HG03025 (cell line): ENCODE data around the gene BTBD9.

Experiments used
- ATAC-seq: cut with Tn5 transposase; IDR thresholded peaks from one replicate; pipeline ENCODE4 v1.9.1; 2021; ENCODE audit warnings: mild to moderate bottlenecking, moderate library complexity; ENCODE audit not compliant: unreplicated experiment, low FRiP score

The BTBD9 gene

DNA sequence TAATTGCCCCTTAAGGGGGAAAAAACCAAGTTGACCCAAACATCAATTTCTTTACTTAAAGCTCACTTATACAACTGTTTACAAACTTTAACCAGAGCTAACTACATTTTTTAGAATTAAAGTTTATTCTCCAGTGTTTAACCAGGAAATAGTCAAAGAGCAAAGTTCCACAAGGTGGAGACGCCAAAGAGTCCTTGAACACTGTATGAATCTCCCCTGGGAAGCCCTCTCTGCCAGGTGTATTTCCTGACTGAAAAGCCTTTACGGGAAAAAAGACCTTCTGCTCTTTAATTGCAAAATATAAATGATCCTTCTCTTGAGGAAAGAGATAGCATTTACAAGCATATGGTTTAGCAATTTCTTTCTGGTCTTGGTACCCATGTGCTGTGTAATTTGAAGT lies 36.2 kb downstream of the BTBD9 start:
- ATAC-seq: no peak

DNA sequence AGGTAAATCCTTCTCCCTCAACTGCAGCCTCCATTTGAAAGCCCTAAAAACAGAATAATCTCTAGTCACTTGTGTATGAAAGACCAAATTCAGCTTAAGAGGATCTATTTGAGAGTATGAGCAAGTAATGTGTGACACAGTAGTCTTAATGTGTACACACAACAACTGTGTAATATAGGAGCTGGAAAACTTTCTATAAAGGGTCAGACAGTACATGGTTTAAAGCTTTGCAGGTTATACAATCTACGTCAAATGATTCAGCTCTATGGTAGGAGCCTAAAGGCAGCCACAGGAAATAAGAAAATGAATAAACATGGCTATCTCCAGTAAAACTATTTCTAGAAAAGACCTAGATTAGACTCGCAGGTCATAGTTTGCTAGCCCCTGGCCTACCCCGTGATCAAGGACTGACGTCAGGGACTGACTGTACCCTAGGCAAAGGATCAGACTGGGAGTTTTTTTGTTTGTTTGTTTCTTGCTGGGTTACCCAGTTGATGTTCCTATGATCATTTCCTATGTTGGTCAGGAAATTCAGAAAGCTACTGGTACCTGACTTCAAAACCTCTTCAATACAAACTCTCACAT lies 39.7 kb downstream of the BTBD9 start:
- no peak for ATAC-seq

DNA sequence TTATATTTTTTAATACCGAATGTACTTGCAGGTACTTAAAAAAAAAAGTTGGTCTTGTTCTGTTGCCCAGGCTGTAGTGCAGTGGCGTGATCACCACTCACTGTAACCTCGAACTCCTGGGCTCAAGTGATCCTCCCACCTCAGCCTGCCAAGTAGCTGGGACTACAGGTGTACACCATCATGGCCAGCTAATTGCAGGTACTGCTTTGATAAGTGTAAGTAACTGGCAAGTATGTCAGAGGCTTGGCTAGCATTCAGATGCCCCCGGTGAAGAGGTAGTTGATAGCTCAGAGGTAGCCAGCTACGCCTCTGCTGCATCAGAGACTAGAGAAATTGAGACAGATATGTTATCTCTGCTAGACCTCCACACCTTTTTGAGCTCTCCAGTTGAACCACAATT lies 40.5 kb downstream of the BTBD9 start:
- ATAC-seq: no peak

DNA sequence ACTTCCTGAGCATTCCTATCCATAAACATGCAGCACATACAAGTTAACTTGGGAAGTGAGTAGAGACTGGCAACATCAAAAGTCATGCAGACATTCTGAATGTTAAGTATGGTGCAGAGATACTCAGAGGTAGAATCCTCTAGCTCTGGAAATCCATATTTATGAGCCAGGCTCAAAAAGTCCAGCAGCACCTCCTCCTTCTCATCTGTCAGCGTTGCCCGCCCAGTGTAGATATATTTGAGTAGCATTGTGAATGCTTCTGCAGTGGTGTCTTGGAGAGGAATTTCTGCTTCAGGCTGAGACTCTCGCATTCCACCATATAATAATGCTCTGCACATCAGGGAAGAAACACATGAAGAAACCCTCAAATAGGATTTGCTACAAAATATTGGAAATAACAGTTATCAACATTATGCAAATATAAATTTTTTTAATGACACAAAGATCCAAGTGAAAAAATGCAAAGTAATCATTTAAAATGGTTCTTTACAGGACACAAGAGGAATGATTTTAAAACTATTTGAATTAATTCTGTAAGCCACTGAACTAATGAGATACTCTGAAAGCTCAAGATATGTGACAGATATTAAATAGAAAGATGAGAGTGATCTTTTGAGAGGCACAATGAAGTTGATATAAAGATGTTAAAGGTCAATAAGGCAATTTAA lies 45.6 kb downstream of the BTBD9 start:
- no peak for ATAC-seq

DNA sequence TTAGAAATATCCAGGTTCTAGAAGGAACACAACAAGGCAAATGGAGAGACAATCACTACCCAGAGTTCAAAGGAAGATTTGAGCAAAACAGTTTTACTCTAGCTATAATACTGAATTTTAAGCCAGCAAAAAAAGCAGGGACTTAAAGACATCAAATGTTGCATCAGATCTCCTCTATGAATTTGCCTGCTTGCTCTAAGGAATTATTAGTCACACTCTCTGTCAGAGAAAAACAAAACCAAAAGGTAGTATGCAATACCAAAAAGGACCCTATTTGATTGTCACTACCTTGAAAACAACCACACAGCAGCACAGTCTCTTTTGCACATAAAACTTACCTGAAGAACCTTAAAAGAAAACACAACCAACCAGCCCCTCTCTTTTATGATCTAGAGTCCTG lies 46.3 kb downstream of the BTBD9 start:
- ATAC-seq: no peak

DNA sequence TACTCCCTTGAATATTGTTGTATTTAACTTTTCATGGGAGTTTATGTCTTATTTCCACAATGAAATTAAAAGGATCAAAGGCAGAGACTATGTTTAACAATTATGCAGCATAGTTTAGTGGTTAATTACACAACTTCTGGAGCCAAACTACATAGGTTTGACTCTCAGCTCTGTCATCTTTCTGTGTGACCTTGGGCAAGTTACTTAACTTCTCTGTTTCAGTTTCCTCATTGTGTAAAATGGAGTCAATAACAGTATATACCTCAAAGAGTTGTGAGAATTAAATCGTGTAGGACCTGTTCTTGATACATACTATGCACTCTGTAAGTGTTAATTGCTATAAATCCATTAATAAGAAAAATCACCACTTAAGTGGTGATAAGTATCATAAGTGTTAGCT lies 48.3 kb downstream of the BTBD9 start:
- ATAC-seq: no peak

DNA sequence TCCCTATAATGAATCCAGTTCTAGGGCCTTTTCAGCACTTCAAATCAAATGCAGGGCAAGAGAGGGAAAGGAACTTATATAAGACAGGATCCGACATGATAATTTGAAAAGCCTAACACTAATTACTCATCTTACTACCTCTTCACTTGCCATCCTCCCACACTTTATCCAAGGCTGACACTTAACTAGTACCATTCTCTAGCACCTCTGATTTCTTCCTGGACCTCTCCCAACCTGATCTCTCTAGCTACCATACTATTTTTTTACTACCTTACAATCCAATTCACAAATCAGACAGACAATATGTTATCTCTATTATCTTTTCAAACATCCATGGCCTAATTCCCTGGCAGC lies 50.4 kb downstream of the BTBD9 start:
- no peak for ATAC-seq

DNA sequence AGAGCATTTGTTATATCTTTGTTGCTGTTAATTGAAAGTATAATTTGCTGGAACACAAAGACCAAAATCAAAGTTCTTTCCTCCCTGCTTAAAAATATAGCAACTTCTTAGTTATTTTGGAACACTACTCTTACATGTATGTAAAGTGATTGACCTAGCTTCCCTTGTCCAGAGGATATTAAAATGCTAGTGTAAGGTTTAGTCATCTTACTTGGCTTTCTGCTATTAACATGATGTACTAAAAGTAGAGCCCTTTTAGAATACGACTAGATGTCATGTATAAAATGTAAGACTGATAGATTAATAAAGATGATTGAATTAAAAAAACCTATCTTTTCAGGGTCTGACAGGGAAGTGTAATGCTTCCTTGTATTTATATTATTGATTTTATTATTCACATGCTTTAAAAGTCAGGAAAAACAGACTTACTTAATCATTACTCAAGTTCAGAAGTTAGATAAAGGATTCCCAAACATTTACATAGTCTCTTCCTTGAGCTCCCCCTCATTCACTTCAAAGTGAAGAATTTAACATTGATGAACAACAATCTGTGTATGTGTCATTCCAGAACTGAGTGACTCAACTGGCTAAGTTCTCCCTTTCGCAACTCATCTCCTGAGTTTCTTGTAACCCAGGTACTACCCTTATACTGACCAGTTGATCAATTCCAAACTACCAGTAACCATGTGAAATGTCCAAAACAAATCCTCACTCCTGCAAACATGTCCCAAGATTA lies 50.9 kb downstream of the BTBD9 start:
- no peak for ATAC-seq

DNA sequence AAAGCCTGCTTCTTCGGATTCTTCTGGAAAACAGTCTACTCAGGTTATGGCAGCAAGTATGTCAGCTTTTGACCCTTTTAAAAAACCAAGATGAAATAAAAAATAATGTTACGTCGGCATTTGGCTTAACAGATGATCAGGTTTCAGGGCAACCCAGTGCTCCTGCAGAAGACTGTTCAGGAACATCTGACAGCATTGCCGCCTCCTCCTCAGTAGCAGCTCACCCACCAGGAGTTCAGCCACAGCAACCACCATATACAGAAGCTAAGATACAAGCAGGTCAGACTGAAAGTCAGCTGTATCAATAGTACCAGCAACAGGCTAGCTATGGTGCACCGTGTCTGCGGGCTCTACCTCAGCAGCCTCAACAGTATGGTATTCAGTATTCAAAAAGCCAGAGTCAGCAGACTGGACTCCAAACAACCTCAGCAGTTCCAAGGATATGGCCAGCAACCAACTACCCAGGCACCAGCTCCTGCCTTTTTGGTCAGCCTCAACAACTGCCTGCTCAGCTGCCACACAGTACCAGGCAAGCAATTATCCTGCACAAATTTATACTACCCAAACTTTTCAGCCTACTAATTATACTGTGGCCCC lies 51.9 kb downstream of the BTBD9 start:
- ATAC-seq: no peak

DNA sequence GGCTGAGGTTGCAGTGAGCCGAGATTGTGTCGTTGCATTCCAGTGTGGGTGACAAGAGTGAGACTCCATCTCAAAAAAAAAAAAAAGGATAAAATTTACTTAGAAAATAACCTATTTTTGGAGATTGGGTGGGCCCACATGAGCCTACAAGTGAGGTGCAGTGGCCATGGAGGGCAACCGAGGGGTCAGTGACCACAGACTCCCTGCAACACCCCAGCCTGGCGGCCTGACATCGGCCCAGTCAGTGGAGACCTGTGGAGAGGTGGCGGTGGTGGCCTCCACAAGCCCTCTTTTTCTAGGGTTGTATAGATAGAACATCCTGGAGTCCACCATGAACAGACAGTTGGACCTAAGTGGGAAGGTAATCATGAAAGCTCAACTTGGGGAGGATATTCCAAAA lies 52.7 kb downstream of the BTBD9 start:
- no peak for ATAC-seq

DNA sequence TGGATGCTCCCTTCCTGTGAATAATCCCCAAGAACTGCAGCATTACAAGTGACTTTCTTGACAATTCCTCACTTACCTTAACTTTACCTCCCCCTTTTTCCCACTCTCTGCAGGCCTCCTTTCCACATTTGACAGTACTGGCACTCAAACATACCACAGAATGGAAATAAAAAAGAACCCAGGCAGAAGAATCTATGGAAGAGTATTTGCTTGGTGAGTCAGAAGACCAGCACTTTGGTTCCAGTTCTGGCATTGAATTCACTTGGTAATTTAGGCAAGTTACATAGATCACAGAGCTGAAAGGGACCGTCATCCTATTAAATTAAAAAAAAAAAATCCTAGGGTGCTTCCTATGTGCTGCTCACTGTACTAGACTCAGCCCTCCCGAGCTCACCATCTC lies 55.0 kb downstream of the BTBD9 start:
- no peak for ATAC-seq

DNA sequence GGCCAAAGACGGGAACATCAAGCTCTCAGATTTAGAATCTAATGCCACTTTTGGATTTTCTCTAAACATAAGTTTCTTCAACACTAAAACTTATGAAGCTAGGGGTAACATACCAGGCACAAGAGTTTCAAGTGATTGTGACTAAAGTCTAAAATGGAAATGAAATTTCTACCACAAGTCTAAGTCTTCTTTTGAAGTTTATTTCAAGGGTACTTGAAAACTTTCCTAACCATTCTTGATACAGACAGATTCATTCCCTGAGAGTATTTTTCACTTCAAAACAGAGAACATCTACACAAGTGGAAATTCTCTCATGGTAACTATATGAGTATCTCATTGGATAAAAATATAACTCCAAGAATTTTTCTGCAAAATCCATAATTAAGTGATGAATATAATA lies 56.2 kb downstream of the BTBD9 start:
- no peak for ATAC-seq

DNA sequence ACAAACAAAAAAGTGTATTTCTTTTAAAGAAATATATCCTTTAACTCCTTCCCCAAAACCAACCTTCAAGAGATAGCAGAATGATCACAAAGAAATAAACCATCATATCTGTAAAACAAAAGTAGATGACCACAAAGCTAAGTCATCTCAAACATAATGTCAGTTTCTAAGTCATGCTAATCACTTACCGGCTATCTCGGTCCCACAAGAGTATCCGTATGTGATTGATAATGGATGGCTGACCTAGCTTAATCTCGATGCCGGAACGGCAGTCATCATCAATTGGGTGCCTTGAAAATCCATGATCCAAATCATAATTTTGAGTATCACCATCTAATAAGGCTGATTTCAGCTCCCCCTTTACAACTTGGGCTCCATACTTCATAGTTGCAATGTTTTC lies 59.7 kb downstream of the BTBD9 start:
- ATAC-seq: no peak

DNA sequence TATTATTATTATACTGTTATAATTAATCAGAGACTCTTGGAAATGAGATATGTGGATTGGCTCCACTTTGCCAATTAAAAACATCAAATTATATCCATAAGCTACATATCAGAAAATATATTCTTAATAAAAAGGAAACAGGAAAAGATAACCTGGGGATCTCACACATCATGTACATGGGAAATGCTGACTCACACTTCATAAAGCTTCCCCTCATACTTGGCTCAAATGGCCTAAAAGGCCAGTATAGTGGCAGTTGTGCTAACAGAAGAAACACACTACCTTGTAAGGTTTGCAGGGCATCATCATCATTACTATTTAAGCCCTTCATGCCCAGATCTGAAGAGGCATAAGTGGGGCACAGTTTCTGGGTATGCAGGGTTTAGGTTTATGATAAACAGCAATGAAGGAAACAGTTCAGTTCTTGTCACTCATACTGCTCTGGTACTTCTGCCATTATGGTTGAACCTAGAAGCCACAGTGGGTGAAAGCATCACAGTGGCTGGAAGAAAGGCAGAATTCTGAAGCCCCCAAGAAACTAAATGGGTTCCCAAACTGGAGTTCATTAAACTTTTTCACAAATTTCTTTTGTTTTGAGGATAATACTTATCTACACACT lies 60.6 kb downstream of the BTBD9 start:
- ATAC-seq: no peak

DNA sequence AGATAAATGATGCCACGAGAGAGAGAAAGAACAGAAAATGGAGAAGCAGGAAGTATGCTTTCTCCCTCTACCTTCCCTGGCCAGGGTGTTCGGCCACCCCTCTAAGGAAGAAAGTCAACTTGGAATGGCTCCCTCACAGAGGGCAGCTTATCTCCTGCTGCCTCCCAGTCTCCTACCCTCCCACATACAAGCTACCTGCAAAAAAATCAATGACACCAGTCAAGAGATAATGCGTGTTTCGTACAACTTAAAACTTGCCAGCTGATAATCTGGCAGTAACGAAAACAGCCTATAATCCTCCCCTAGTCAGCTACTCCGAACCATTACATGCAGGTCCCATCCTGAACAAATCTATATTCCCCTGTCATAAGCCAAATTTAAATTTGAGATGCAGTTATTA lies 61.7 kb downstream of the BTBD9 start:
- no peak for ATAC-seq

DNA sequence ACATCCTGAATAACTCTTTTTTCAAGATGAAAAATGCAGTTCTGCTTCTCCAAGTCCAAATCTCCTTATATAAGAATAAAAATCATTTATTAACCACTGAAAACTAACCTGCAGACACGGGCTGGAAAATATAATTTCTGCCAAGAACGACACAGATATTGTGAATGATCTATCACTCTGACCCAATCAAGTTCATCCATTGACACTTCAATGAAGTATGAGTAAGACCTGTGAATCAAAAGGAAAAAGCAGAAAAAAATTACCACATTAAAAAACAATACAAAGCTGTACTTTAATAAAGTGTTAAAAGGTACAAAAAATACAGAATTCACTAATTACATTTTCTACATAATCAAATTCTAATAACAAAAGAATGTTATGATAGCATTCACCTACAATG lies 62.2 kb downstream of the BTBD9 start:
- no peak for ATAC-seq

DNA sequence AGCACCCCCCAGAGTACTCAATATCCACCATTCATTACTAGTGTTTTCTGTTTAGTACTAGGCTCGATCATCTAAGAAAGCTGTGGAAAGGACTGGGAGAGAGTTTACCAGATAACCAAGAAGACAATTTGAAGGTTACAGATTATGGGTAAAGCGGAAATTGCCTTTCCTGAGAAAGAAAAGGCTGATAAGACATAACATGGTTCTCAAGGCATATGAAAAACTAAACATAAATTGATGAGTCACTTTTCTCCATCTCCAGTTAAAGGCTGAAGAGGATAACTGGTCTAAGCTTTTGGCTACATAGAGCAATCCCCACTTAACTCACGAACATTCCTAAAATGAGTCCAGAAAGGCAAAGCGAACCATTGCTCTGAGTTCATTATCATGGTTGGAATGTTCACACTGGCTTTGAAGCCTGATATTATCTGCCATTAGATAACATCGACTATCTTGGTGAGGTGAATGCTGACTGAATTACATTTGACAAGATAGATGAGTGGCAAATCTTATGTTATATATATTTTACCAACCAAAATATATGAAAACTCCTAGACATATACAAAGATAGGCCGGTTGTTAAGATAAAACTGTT lies 65.8 kb downstream of the BTBD9 start:
- ATAC-seq: no peak

DNA sequence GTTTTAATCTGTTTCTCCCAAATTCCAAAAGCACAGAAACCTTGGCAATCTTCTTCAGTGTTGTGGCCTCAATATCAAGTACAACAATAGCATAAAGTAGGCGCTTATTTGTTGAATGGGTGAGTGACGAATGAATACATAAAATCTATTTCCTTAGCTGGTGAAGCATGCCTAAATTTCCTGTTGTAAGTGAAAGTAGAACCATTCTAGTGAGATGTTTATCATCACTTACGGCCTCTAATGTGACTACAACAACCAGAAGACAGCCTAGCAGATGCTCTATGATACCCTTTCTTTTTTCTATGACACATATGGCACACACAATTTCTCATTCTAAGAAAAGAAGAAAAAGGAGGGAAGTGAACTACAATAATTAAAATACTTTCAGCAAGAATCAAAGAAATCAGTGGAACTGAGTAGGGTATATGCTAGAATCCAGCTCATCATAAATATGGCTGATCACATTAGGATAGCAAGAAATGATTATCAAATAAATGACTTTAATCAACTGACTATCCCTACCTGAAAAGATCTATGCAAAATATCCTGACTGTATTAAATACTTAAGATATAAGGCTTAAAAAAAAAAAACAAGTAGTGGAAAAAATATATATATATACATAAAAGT lies 67.4 kb downstream of the BTBD9 start:
- no peak for ATAC-seq

DNA sequence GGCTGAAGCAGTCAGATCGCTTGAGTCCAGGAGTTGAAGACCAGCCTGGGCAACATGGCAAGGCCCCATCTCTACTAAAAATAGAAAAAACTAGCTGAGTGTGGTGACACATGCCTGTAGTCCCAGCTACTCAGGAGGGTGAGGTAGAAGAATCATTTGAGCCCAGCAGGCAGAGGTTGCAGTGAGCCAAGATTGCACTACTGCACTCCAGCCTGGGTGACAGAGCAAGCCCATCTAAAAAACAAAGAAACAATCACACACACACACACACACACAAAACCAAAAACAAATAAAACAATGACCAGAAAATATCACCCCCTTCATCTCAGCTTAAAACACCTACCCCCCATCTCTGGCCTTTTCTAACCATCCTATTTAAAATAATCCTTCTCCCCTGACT lies 68.0 kb downstream of the BTBD9 start:
- no peak for ATAC-seq

DNA sequence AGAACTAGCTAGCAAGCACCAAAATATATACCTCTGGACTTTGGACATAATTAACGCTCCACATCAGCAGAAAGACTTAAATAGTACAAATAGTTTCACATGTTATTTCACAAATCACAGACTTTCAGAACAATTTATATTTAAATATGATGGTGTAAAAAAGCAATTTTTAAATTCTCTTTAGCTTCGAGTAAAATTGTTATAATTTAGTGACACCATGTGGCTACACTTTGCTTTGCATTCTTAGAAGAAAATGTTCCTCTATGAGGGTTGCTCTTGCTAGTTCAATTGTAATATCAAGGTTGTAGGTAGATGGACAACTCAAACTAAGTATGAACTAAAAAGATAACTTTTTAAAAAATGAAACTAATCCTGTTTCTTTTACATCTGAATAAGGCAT lies 69.0 kb downstream of the BTBD9 start:
- ATAC-seq: no peak

DNA sequence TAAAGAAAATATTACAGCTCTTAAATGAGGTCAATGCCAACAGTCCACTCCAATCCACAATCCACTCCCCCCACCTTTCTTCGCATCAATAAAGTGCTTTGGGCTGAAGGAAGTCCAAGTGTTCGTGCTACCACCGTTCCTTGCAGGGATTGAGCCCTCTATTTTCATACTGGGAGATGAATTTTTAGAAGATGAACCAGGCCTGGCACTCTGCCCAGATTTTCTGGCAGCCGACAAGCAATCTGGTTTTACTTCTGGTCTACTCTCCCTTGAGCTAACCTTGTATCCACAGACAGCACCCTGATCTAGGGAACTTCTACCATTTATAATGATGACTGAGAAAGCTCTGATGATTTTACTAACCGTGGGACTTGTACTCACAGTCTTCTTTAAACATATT lies 72.3 kb downstream of the BTBD9 start:
- no peak for ATAC-seq
